Right lobe of liver (tissue), 4 donors: ENCODE measurements around the gene PPAT.

ENCODE experiments used
- CTCF ChIP-seq, 4 donors: fragments of 200-600 bp in 3 of 4; fragments of 450-650 bp in 1 of 4; IDR thresholded peaks; one replicate each; pipeline versions ENCODE4 v1.5.1 to v1.8.0; 2016 to 2022; ENCODE audit warnings: antibody characterized with exemption in 4 of 4, mild to moderate bottlenecking in 2 of 4
- POLR2A ChIP-seq: fragments of 450-650 bp; IDR thresholded peaks from one replicate; pipeline ENCODE4 v1.6.1; 2017; ENCODE audit warnings: antibody characterized with exemption, mild to moderate bottlenecking
- donor health status: DM: no; HTN: no; CAD: no.
- donor health status: DM: no; HTN: no; CAD: no.
- donor health status: DM: no; HTN: yes; CAD: no.

GRCh38 chr4:56348576-56348975, 86.8 kb downstream of the PPAT start:
- TF ChIP-seq CTCF (IDR thresholded peaks at IDR 0.05) (no peak), POLR2A (no peak)
